ENCODE measurements around the gene PTCD1.

- TF ChIP-seq POLR2A (IDR thresholded peaks at IDR 0.05) = no peak
- TF ChIP-seq, protein P1, sequence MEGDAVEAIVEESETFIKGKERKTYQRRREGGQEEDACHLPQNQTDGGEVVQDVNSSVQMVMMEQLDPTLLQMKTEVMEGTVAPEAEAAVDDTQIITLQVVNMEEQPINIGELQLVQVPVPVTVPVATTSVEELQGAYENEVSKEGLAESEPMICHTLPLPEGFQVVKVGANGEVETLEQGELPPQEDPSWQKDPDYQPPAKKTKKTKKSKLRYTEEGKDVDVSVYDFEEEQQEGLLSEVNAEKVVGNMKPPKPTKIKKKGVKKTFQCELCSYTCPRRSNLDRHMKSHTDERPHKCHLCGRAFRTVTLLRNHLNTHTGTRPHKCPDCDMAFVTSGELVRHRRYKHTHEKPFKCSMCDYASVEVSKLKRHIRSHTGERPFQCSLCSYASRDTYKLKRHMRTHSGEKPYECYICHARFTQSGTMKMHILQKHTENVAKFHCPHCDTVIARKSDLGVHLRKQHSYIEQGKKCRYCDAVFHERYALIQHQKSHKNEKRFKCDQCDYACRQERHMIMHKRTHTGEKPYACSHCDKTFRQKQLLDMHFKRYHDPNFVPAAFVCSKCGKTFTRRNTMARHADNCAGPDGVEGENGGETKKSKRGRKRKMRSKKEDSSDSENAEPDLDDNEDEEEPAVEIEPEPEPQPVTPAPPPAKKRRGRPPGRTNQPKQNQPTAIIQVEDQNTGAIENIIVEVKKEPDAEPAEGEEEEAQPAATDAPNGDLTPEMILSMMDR (IDR thresholded peaks at IDR 0.05) = no peak
- no peak for TF ChIP-seq EP300 (IDR thresholded peaks at IDR 0.05)
These were observed 42.8 kb downstream of the PTCD1 start for GRCh38 chr7:99395616-99396327.

Measured in upper lobe of left lung (tissue), 4 donors.